Right cardiac atrium (tissue), 5 donors: ENCODE measurements around the gene FRS2. TPM values are rescaled to one million over a fixed set of nuclear protein-coding genes. Genes with fewer than 3 reads are reported as not detected.

Experiments
- ATAC-seq, 2 donors: fragments of 200-7000 bp; cut with Tn5 transposase; one replicate each; pipeline versions ENCODE4 v1.8.0 to v1.9.1; 2020; ENCODE audit warnings: moderate library complexity in 2 of 2, mild to moderate bottlenecking in 1 of 2
- DNase-seq, 3 donors: peaks; one replicate each; pipeline ENCODE4 v3.0.0-alpha.2; 2020
- H3K27ac ChIP-seq: one replicate; pipeline ENCODE4 v1.5.1; 2013; ENCODE audit warnings: mild to moderate bottlenecking, low read length, control low read depth, moderate library complexity
- H3K27me3 ChIP-seq: one replicate; pipeline ENCODE4 v1.6.1; 2013; ENCODE audit not compliant: control insufficient read depth, insufficient read depth
- H3K4me1 ChIP-seq: one replicate; pipeline ENCODE4 v1.6.1; 2013; ENCODE audit warnings: low read length; ENCODE audit not compliant: control insufficient read depth, insufficient read depth
- H3K4me3 ChIP-seq: one replicate; pipeline ENCODE4 v1.5.1; 2013; ENCODE audit warnings: low read length, control low read depth
- H3K9me3 ChIP-seq: one replicate; pipeline ENCODE4 v1.6.1; 2013; ENCODE audit warnings: low read length; ENCODE audit not compliant: control insufficient read depth
- WGBS: extraction: QIAGEN DNeasy Blood & Tissue Kit; methylation state at CpG from one replicate; pipeline ENCODE4 v1.1.7; 2013; 5-methylcytosine and 5-hydroxymethylcytosine counted together
- intact Hi-C, 4 donors: fragments of 100-400 bp; cut with DNase I; formaldehyde crosslinking; loops; one replicate each; pipeline versions ENCODE4 v1.11.0 to v1.14.0; 2022 to 2023
- polyA plus RNA-seq: library from polyadenylated mRNA; stranded (reverse); fragments of 200-250 nt; gene quantifications from one replicate; pipeline ENCODE4 v1.2.3, GENCODE V29; 2013
- total RNA-seq, 4 donors: library from RNA; stranded (reverse); fragmentation: NEBNext Ultra II Directional; extraction: Animal tissue kit (Norgen Biotek cat#: 25700); gene quantifications; one replicate each; pipeline ENCODE4 v1.2.1, GENCODE V29; 2021
- donor health status: healthy with polysubstance abuse.
- donor health status: DM: no; HTN: yes; CAD: no.
- donor health status: DM: no; HTN: no; CAD: no.
- donor health status: DM: no; HTN: yes; CAD: no; lungs with severe emphysema.
- donor health status: DM: yes; HTN: yes; CAD: no.

FRS2 gene
- total and polyA plus RNA-seq, 5 donors, result 6.2 to 38.6 (median 27.4) TPM

- H3K27ac ChIP-seq, result no peak overlapping the region
- intact Hi-C loops, result no loop called here
- peak; percentile 98 to 99 for ATAC-seq
- H3K4me1 ChIP-seq, result no peaks in the 10 kb centered on the region
- peak in 1 of 3 donors; percentile 47 for DNase-seq
- WGBS, result 24% methylated on average over 3 of the region's 3 CpGs
- no peak overlapping the region for H3K4me3 ChIP-seq
- H3K27me3 ChIP-seq, result no peaks in the 10 kb centered on the region
- no peaks in the 10 kb centered on the region for H3K9me3 ChIP-seq
Observed at GRCh38 chr12:69534389-69534822, 64.2 kb downstream of the FRS2 start.

GRCh38 chr12:69540987-69541386, 70.8 kb downstream of the FRS2 start:
- Histone ChIP-seq H3K27me3 (no peaks in the 10 kb centered on the region), H3K9me3 (no peaks in the 10 kb centered on the region), H3K4me3 (no peak overlapping the region), H3K4me1 (no peaks in the 10 kb centered on the region), H3K27ac (no peak overlapping the region)
- intact Hi-C loops, result no loop called here
- ATAC-seq (no peak), DNase-seq (no peak)
- 57% methylated on average over 2 of the region's 2 CpGs for WGBS

GRCh38 chr12:69544087-69544486, 73.9 kb downstream of the FRS2 start:
- Histone ChIP-seq H3K9me3 (no peaks in the 10 kb centered on the region), H3K27me3 (no peaks in the 10 kb centered on the region), H3K4me3 (no peak overlapping the region), H3K4me1 (no peaks in the 10 kb centered on the region), H3K27ac (no peak overlapping the region)
- 98% methylated on average over 1 of the region's 1 CpG for WGBS
- ATAC-seq (no peak), DNase-seq (no peak)
- intact Hi-C loops, result no loop called here

- intact Hi-C loops, result no loop called here
- WGBS, result 94% methylated on average over 1 of the region's 1 CpG
- Histone ChIP-seq H3K27me3 (no peaks in the 10 kb centered on the region), H3K4me1 (peaks cover 2% of the 10 kb centered on the region), H3K4me3 (no peak overlapping the region), H3K27ac (no peak overlapping the region), H3K9me3 (no peaks in the 10 kb centered on the region)
- ATAC-seq (no peak), DNase-seq (no peak)
Observed at GRCh38 chr12:69545081-69545480, 74.9 kb downstream of the FRS2 start.

- H3K4me3 ChIP-seq, result no peak overlapping the region
- no peak overlapping the region for H3K27ac ChIP-seq
- no peaks in the 10 kb centered on the region for H3K27me3 ChIP-seq
- H3K4me1 ChIP-seq, result peaks cover 2% of the 10 kb centered on the region
- WGBS, result 96% methylated on average over 7 of the region's 7 CpGs
- no peak for DNase-seq
- no peak for ATAC-seq
- no peaks in the 10 kb centered on the region for H3K9me3 ChIP-seq
- intact Hi-C loops, result no loop called here
Observed at GRCh38 chr12:69546693-69547438, 76.7 kb downstream of the FRS2 start.

GRCh38 chr12:69548687-69549086, 78.5 kb downstream of the FRS2 start:
- ATAC-seq, result no peak
- no peak for DNase-seq

GRCh38 chr12:69550569-69551350, 80.6 kb downstream of the FRS2 start:
- 91% methylated on average over 8 of the region's 8 CpGs for whole genome bisulfite sequencing
- H3K4me3 ChIP-seq, result no peak overlapping the region

More at GRCh38 chr12:69548687-69549086, 78.5 kb downstream of the FRS2 start:
- Histone ChIP-seq H3K27ac (no peak overlapping the region), H3K9me3 (no peaks in the 10 kb centered on the region), H3K27me3 (no peaks in the 10 kb centered on the region), H3K4me1 (peaks cover 4% of the 10 kb centered on the region), H3K4me3 (no peak overlapping the region)
- intact Hi-C loops, result no loop called here

GRCh38 chr12:69553628-69554248, 83.5 kb downstream of the FRS2 start:
- Histone ChIP-seq H3K4me1 (peaks cover 5% of the 10 kb centered on the region), H3K9me3 (no peaks in the 10 kb centered on the region), H3K27ac (peak overlapping the region; percentile 26), H3K27me3 (no peaks in the 10 kb centered on the region), H3K4me3 (no peak overlapping the region)
- peak; percentile 35 to 59 for ATAC-seq
- no peak for DNase-seq
- intact Hi-C loops, result no loop called here
- WGBS, result 57% methylated on average over 2 of the region's 2 CpGs

More at GRCh38 chr12:69550569-69551350, 80.6 kb downstream of the FRS2 start:
- intact Hi-C loops, result no loop called here
- ATAC-seq (no peak), DNase-seq (no peak)
- peaks cover 4% of the 10 kb centered on the region for H3K4me1 ChIP-seq
- H3K27ac ChIP-seq, result no peak overlapping the region
- no peaks in the 10 kb centered on the region for H3K27me3 ChIP-seq
- no peaks in the 10 kb centered on the region for H3K9me3 ChIP-seq

- Histone ChIP-seq H3K9me3 (no peaks in the 10 kb centered on the region), H3K4me1 (peaks cover 3% of the 10 kb centered on the region), H3K27ac (no peak overlapping the region), H3K27me3 (no peaks in the 10 kb centered on the region), H3K4me3 (no peak overlapping the region)
- 83% methylated on average over 6 of the region's 6 CpGs for WGBS
- ATAC-seq (no peak), DNase-seq (no peak)
- intact Hi-C loops, result no loop called here
Observed at GRCh38 chr12:69555461-69555860, 85.3 kb downstream of the FRS2 start.

- DNase-seq (no peak), ATAC-seq (no peak)
- Histone ChIP-seq H3K4me3 (no peak overlapping the region), H3K9me3 (no peaks in the 10 kb centered on the region), H3K4me1 (peaks cover 3% of the 10 kb centered on the region), H3K27me3 (no peaks in the 10 kb centered on the region), H3K27ac (no peak overlapping the region)
- intact Hi-C loops, result no loop called here
- 85% methylated on average over 9 of the region's 9 CpGs for WGBS
Observed at GRCh38 chr12:69556383-69556782, 86.2 kb downstream of the FRS2 start.
